Measurements from ENCODE around the gene ZNF385B.

ZNF385B gene

GRCh38 chr2:179855673-179856072 is 5.7 kb downstream of the ZNF385B start:
- no peak for DNase-seq

- no peak for DNase-seq
Observed at GRCh38 chr2:179854891-179855290, 6.5 kb downstream of the ZNF385B start.

GRCh38 chr2:179853108-179853507 is 8.3 kb downstream of the ZNF385B start:
- DNase-seq = no peak

- no peak for DNase-seq
Observed at GRCh38 chr2:179850188-179850587, 11.2 kb downstream of the ZNF385B start.

DNA sequence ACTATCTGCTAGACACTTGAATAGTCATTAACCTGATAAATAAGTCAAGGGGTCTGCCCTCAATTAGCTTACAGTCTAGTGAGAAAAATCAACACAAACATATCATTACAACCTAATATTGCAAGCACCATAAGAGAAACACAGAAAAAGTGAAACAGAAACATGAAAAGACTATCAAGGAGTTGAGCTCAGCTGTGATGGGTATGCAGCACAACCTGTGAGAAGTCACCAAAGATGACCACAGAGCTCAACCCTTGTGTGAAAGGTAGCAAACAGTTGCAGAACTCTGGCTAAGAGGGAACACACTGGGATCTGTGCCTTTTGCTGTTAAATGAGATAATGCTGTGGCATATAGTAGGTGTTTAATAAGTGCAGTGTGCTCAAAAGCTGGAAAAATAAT is 11.7 kb downstream of the ZNF385B start:
- no peak for DNase-seq

DNA sequence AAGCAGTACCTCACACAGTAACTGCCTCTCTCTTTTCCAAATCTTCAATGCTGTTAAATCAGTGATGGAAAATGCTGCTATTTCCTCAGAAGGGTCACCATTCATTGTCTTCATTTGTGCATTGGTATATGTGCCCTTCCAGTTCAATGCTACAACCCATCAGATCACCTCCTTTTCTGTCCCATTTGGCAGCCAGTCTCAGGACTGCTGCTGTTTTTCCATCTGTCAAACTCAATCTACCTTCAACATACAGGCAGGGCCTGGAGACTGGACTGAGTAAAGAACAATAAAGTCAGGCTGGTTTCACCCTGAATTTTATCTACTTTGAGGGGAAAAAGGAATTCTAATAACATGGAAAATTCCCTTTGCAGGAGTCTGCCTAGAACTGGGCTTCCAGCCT is 17.9 kb downstream of the ZNF385B start:
- DNase-seq = no peak

DNA sequence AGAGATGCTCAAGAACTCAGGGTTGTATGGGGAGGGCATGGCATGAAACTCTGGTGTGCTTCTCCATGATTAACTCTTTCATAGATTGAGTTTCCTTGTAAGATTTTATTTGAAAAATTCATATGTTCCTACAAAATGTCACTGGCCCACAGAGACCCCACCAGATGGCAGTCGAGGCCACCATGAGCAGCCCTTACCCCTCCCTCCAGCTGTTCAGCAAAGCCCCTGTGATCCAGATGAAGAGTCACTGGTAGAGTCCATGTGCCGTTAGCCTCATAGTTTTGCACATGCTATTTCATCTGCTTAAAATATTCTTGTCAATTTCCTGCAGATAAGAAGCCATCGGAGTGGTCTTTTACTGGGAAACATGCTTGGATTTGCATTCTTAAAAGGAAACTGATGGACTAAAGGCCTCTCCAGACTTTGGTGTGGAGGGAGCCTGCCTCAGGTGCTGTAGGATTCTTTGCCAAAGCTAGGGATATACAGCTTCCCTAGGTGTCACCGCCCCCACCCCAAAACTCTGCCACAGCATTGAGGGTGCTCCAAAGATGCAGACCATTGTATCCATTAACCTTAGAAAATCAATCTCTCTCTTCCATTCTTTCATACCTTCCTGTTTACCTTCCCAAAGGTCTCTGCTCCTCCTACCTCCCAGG is 18.8 kb downstream of the ZNF385B start:
- no peak for DNase-seq

DNA sequence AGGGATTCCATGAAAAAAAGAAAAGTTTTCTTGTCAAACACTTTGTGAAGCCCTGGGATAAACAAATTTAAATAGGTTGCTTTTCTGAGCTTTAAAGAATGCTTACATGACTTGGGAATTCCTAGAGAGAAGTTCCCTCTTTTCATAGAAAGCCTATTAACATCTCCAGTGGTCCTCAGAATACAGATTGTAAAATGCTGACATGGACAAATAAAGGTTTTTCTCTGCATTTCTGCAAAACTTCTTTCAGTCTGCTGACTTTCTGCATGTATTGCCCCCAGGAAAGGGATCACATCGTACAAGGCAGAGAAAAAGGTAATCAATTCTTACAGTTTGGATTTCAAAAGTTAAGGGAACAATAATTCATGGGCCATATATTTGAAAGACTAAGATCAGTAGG is 20.6 kb downstream of the ZNF385B start:
- DNase-seq = no peak

- DNase-seq = no peak
Observed at GRCh38 chr2:179837408-179837807, 24.0 kb downstream of the ZNF385B start.

DNA sequence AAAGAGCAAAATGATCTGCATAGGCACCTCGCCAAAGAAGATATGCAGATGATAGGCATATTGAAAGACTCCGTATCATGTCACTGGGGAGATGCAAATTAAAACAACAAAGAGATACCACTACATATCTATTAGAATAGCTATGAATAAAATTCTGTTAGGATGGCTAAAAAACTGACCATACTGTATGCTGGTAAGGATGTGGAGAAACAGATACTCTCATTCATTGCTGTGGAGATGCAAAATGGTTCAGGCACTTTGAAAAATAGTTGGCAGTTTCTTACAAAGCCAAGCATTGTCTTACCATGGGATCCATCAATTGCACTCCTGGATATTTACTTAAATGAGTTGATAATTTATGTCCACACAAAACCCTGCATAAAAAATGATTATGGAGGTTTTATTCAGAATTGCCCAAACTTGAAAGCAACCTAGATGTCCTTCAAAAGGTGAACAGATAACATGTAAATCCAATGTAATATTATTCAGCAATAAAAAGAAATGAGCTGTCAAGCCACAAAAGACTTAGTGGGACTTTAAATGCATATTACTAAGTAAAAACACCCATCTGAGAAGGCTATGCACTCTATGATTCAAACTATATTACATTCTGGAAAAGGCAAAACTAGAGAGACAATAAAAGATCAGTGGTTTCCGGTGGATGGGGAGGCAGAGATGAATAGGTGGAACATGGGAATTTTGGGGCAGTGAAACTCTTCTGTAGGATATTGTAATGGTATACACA is 31.2 kb downstream of the ZNF385B start:
- no peak for DNase-seq

DNA sequence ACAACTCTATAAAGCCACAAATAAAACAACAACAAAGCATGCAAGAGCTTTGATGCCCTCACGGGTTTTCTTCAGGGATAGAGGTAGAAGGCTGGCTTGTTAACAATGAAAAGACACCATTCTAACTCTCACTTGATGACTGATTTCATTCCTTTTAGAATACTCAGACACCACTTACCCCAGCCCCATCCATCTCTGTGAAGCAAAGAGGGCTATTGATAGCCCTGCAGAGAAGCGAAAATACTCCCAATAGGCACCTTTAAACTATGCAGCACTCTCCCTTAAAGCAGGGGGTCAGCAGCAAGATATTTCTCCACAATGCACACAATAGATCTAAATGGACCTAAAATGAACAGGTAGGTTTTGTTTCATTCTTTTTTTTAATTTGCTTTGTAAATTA is 35.1 kb downstream of the ZNF385B start:
- no peak for DNase-seq

DNA sequence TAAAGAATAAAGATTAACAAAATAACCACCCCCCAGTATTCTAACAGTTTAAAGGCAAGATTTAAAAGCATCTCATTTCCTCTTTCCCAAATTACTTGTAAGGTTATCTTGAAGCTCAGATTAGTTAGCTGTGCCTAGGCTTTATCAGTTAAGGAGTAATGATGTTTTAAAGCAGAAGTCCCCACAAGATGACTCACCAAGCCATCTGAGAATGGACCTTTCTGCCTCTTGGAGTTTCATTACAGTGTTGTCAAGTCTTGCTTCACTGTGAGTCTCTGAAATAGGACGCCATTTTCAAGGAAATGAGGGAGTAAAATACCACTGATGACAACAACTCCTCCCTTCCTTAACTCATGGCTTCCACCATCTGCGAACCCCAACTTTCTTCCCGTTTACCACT is 35.9 kb downstream of the ZNF385B start:
- no peak for DNase-seq

GRCh38 chr2:179824961-179825360 is 36.5 kb downstream of the ZNF385B start:
- no peak for DNase-seq

DNA sequence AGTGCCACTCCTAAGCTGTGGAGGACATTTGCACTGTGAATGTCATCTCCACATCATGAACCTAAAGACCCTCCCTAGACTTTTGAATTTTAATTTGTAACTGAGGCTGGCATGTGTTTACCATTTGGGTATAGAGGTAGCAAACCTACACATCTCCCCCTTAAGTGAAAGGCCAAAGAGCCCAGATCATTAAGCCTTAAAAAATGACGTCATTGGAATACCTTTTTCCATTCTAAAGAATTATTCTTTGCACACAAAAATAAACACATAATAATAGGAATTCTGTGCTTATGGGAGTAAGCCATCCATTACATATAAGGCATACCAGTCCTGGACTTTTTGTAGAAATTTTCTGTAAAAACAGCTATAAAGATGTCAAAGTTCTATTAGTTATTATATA is 38.9 kb downstream of the ZNF385B start:
- no peak for DNase-seq

DNA sequence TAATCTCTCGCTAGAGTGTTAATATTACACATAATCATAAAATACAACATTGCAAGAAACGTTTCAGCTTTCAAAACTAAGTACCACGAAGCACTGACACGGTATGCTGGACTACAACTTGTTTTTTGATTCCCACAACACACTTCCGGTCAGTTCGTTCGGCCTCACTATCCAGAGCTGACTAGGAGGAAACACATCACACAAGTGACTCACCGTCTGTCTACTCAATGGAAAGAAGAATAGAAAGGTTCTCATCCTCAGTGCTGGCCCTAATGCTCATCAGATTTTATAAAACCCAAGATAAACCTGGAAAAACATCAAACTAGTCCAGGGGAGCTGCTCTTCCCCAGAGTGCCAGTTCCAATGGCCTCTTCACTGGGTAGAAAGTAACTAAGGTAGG is 42.9 kb downstream of the ZNF385B start:
- no peak for DNase-seq

- no peak for DNase-seq
Observed at GRCh38 chr2:179817181-179817841, 44.1 kb downstream of the ZNF385B start.

DNA sequence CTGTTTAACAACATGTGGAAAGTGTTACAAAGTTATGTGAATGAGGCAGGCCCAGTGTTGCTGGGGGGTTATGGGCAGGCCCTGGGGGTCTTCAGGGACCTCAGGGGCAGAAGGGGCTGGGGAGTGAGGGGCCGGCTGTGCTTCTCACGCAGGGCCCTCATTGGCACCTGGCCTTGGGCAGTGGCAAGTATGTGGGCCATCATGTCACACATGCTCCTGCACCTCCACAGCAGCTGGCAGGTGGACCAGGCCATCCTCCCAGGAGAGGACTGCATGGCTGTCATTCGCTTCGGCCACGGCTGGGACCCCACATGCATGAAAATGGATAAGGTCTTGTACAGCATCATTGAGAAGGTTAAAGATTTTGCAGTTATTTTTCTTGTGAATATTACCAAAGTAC is 47.4 kb downstream of the ZNF385B start:
- DNase-seq = no peak

GRCh38 chr2:179812501-179812900 is 48.9 kb downstream of the ZNF385B start:
- DNase-seq = no peak

DNA sequence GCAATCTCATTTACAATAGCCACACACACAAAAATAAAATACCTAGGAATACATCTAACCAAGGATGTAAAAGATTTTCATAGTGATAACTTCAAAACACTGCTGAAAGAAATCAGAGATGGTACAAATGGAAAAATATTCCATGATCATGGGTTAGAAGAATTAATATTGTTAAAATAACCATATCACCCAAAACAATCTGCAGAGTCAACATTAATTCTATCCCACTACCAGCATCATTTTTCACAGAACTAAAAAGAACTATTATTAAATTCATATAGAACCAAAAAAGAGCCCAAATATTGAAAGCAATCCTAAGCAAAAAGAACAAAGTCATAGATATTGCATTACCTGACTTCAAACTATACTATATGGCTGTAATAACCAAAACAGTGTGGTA is 50.4 kb downstream of the ZNF385B start:
- DNase-seq = no peak

DNA sequence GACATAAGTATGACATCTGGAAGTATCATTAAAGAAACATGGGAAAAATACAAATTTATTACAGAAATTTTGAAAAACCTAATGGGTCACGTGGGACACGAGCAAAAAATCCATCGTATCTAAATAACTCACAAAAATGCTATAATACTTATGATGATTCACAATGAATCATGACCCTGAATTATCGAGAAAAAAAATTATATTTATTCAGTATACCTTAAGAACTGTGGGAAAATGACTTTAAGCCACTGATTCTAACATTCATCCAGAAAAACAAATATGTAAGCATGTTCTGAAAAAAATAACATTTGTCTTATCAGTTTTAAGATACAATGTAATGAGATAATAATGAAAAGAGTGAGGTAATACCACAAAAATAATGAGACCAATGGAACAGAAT is 51.8 kb downstream of the ZNF385B start:
- DNase-seq = no peak

DNA sequence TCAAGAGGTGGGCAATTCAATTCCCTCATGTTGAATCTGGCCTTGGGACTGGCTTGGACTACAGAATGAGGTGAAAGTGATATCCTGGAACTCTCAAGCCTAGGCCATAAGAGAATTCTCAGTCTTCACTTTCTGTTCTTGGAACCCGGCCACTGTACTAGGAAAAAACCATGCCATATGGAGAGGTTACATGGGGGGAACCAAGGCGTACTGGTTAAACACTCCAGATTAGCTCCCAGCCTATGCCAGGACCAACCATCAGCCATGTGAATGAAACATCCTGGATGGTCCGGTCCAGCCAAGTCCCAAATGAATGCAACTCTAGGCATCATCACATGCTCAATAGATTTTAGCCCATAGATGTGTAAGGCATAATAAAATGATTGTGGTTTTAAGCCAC is 56.4 kb downstream of the ZNF385B start:
- DNase-seq = no peak

- no peak for DNase-seq
Observed at GRCh38 chr2:179804206-179804605, 57.2 kb downstream of the ZNF385B start.

DNA sequence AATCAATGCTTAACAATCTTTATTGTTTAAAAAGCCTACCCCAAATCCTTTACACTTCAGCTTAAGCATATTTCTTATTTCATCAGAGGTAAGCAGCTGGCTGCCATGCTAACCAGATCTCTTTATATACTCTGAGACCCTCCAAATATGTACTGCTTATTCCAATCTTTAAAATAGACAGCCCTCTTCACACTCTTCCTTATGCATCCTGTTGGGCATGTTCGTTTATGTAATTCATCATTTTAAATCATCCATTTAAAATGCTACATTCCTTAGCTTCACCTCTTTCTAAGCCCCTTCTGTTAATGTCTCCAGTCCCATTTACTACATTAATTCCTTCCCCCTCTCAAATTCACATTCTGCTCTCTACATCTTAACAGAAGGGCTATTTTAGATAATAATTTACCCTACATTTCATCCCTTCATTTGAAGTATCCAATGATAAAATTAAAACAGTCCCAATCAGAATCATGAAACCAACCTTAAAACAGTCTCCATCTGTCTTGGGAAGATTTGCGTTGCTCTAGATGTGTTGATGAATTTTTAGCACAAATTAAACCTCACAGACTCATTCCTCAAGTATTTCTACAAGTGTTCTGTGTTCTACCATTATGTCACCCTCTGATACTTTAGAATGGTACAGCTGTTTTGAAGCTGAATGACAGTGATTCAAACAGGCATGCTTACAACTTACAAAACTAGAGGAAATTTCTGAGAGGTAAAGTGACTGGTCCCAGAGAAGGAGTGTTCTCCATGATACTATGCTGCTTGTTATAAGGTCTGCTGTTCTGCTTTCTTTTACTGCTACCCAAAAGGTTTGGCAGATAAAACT is 59.1 kb downstream of the ZNF385B start:
- no peak for DNase-seq

Data from KG1 (cell line).